ENCODE data around the gene EOMES.

DNA sequence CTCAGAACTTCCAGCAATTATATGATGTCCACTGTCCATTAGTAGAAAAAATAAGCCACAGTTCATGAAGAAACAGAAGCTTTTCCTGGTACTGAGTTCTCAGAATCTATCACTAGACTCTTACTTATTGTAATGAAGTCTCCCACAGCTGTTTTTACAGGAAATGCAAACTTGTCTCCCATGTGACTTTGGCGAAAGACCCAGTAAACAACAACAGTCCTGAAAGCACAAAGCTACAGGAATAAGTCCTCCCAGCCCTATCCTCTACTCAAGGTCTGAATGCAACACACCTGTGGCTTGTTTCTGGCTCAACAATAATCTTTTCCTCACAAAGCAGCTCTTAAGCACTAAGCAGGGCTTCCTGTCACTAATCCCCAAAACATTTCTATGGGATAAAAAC, 55.9 kb downstream of the EOMES start:
- TF ChIP-seq POLR2A (IDR thresholded peaks at IDR 0.05; ENCODE audit: low read depth, low read length) (no peak), EZH2 (IDR thresholded peaks at IDR 0.05; ENCODE audit: borderline replicate concordance, low read depth, low read length, severe bottlenecking) (no peak), POLR2AphosphoS5 (IDR thresholded peaks at IDR 0.05; ENCODE audit: insufficient read depth, low read depth, low read length) (no peak), MYC (IDR thresholded peaks at IDR 0.05; ENCODE audit: low read depth, low read length) (no peak), JUN (IDR thresholded peaks at IDR 0.05; ENCODE audit: borderline replicate concordance, insufficient read depth, insufficient read length, low read depth) (no peak), GATA2 (IDR thresholded peaks at IDR 0.05; ENCODE audit: insufficient read depth, insufficient read length, low read depth, low read length) (no peak)
- TF ChIP-seq, protein P1, sequence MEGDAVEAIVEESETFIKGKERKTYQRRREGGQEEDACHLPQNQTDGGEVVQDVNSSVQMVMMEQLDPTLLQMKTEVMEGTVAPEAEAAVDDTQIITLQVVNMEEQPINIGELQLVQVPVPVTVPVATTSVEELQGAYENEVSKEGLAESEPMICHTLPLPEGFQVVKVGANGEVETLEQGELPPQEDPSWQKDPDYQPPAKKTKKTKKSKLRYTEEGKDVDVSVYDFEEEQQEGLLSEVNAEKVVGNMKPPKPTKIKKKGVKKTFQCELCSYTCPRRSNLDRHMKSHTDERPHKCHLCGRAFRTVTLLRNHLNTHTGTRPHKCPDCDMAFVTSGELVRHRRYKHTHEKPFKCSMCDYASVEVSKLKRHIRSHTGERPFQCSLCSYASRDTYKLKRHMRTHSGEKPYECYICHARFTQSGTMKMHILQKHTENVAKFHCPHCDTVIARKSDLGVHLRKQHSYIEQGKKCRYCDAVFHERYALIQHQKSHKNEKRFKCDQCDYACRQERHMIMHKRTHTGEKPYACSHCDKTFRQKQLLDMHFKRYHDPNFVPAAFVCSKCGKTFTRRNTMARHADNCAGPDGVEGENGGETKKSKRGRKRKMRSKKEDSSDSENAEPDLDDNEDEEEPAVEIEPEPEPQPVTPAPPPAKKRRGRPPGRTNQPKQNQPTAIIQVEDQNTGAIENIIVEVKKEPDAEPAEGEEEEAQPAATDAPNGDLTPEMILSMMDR (IDR thresholded peaks at IDR 0.05; ENCODE audit: extremely low read depth in 1 of 2, insufficient read depth in 1 of 2, low read depth in 1 of 2, low read length in 2 of 2) = no peak
- TF ChIP-seq, protein P2, sequence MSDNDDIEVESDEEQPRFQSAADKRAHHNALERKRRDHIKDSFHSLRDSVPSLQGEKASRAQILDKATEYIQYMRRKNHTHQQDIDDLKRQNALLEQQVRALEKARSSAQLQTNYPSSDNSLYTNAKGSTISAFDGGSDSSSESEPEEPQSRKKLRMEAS (IDR thresholded peaks at IDR 0.05; ENCODE audit: insufficient read depth, insufficient read length) = no peak

Measured in endothelial cell of umbilical vein (primary cell).